ENCODE results near the gene RANBP6. TPM values are rescaled to one million over a fixed set of nuclear protein-coding genes. Genes with fewer than 3 reads are reported as not detected.

RANBP6 gene
- total and polyA plus RNA-seq, 8 donors: 16.8 to 26.7 (median 24.7) TPM

GRCh38 chr9:6054280-6055099 is 39.1 kb upstream of the RANBP6 start:
- DNase-seq: peak in 3 of 4 donors; percentile 27 to 70 (median 44)
- Histone ChIP-seq H3K9me3 (no peaks in the 10 kb centered on the region), H3K27me3 (no peaks in the 10 kb centered on the region), H3K36me3 (no peaks in the 10 kb centered on the region), H3K4me1 (peaks cover 0 to 9% of the 10 kb centered on the region in 2 donors), H3K27ac (no peak overlapping the region), H3K4me3 (no peak overlapping the region)
- intact Hi-C loops (cut with DNase I): loop anchor here in 1 of 2 donors (10.0 kb wide), 2 partner anchors 170 to 250 kb away; no protein-coding TSS in a partner anchor
- TF ChIP-seq CTCF (IDR thresholded peaks at IDR 0.05): peak; percentile 71 to 77
- ATAC-seq: peak; percentile 95

GRCh38 chr9:6052293-6052919 is 37.0 kb upstream of the RANBP6 start:
- Histone ChIP-seq H3K4me1 (peaks cover 0 to 9% of the 10 kb centered on the region in 2 donors), H3K4me3 (no peak overlapping the region), H3K27me3 (no peaks in the 10 kb centered on the region), H3K27ac (no peak overlapping the region), H3K36me3 (no peaks in the 10 kb centered on the region), H3K9me3 (no peaks in the 10 kb centered on the region)
- TF ChIP-seq CTCF (IDR thresholded peaks at IDR 0.05): no peak
- ATAC-seq: no peak
- no peak for DNase-seq
- intact Hi-C loops (cut with DNase I): loop anchor here in 1 of 2 donors (10.0 kb wide), 2 partner anchors 168 to 252 kb away; no protein-coding TSS in a partner anchor

GRCh38 chr9:6051511-6051950 is 36.1 kb upstream of the RANBP6 start:
- peaks cover 0 to 9% of the 10 kb centered on the region in 2 donors for H3K4me1 ChIP-seq
- no peak for ATAC-seq
- intact Hi-C loops (cut with DNase I): loop anchor here in 1 of 2 donors (10.0 kb wide), 2 partner anchors 167 to 253 kb away; no protein-coding TSS in a partner anchor

GRCh38 chr9:6049798-6050197 is 34.4 kb upstream of the RANBP6 start:
- H3K27ac ChIP-seq: no peak overlapping the region
- intact Hi-C loops (cut with DNase I): loop anchor here in 1 of 2 donors (10.0 kb wide), 2 partner anchors 165 to 255 kb away; no protein-coding TSS in a partner anchor
- H3K9me3 ChIP-seq: no peaks in the 10 kb centered on the region
- no peak for TF ChIP-seq CTCF (IDR thresholded peaks at IDR 0.05)
- H3K4me3 ChIP-seq: no peak overlapping the region
- H3K27me3 ChIP-seq: no peaks in the 10 kb centered on the region
- no peaks in the 10 kb centered on the region for H3K36me3 ChIP-seq
- peak; percentile 49 for ATAC-seq
- no peak for DNase-seq
- peaks cover 0 to 4% of the 10 kb centered on the region in 2 donors for H3K4me1 ChIP-seq

More at GRCh38 chr9:6051511-6051950, 36.1 kb upstream of the RANBP6 start:
- Histone ChIP-seq H3K4me3 (no peak overlapping the region), H3K36me3 (no peaks in the 10 kb centered on the region), H3K9me3 (no peaks in the 10 kb centered on the region), H3K27me3 (no peaks in the 10 kb centered on the region), H3K27ac (no peak overlapping the region)
- no peak for DNase-seq
- TF ChIP-seq CTCF (IDR thresholded peaks at IDR 0.05): no peak

- no peak overlapping the region for H3K27ac ChIP-seq
- intact Hi-C loops (cut with DNase I): no loop called here
- no peaks in the 10 kb centered on the region for H3K9me3 ChIP-seq
- no peak overlapping the region for H3K4me3 ChIP-seq
- ATAC-seq (no peak), DNase-seq (no peak)
- no peaks in the 10 kb centered on the region for H3K36me3 ChIP-seq
- no peak for TF ChIP-seq CTCF (IDR thresholded peaks at IDR 0.05)
- no peaks in the 10 kb centered on the region for H3K4me1 ChIP-seq
- no peaks in the 10 kb centered on the region for H3K27me3 ChIP-seq
These were observed 32.6 kb upstream of the RANBP6 start for GRCh38 chr9:6048039-6048438.

Data from left lung (tissue), 10 donors.